Choroid plexus epithelial cell (primary cell): ENCODE data around the gene PITPNM1.

Source experiments
- DNase-seq: peaks from one replicate; pipeline ENCODE4 v3.0.0-alpha.2; 2010; ENCODE audit warnings: low read depth
- H3K4me3 ChIP-seq: 2 replicates; pipeline ENCODE4 v1.5.1; 2011; ENCODE audit warnings: low read depth, mild to moderate bottlenecking, control low read depth, low read length, moderate library complexity
- CTCF ChIP-seq: conservative IDR thresholded peaks from 2 replicates; pipeline ENCODE4 v1.5.1; 2011; ENCODE audit warnings: low read depth, mild to moderate bottlenecking, control low read depth, inconsistent platforms, low read length, moderate library complexity

Gene PITPNM1

DNA sequence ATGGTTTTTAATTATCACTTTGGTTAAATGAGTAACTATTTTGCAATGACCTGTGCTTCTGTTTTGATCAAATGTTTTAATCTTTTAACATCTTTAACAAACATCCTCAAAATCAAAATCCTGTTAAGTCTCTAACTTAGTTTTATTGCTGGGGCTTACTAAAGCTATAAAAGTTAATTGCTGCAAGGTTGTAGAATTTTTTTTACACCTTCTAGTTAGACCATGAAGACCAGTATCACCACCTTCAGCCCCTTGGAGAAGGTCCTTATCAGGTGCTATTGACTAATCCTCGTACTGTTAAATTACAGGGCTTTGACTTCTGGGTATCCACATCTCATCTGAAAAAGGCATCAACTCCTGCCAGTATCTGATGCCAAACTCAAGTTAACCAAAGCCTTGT is 30.4 kb upstream of the PITPNM1 start:
- no peak overlapping the region for H3K4me3 ChIP-seq
- no peak for DNase-seq
- no peak for TF ChIP-seq CTCF

DNA sequence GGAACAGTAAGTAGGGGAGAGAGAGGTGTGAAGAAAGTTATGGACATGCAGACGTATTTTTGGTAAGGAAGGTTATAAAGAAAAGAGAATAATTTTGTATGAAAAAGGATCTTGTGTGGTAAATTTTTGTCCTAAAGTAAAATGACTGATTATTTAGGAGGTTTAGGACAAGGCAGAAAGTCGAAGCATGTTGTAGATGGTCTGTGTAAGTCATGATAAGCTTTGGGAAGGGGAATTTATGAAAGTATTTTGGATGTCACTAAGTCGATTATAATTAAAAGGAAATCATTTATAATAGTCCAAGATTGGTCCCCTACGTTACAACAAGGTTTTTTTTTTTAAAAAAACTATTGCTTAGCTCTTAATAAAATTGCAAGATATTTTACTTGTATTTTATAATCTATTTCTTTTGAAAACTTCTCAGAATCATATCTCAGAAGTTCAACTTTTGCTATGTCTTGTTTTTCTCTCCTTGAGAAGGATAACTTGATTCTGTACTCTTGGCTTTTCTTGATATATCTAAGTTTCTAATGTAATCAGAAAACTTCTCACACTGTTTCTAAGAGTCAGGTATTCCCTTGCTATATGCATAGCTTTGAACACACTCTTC is 29.0 kb upstream of the PITPNM1 start:
- H3K4me3 ChIP-seq: no peak overlapping the region
- DNase-seq: no peak
- TF ChIP-seq CTCF: no peak

DNA sequence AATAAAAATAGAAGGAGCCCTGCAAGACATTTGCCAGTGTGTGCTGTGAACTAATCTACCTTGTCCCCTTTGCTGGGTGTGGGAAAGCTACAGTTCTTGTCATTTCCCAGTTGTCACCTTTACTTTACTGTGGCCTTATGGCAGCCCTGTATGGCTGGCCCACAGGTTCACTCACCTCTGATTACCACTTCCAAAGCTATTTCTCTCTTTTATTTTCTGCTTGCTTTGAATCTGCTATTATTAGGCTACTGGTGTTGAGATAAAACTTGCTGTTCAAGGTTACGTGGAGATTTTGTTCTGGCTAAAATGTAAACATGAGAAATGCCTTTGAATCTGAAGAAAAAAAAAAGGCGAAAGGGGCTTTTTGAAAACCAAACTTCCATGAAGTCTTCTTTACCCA is 27.7 kb upstream of the PITPNM1 start:
- no peak for DNase-seq
- TF ChIP-seq CTCF: no peak

DNA sequence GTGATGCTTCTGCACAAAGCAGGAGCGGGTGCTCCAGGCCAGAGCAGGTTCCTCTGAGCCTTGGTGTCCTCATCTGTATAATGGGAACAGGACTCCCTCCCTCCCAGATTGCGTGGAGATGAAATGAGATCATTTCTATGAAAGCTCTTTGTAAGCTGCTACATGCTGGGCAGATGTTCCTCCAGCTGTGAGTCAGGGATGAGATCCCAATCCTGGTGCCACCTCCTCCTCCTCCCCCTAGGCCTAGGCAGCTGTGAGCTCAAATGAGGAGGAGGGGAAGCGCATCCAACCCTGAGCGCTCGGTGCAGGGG is 25.1 kb upstream of the PITPNM1 start:
- no peak for TF ChIP-seq CTCF
- no peak for DNase-seq
- H3K4me3 ChIP-seq: no peak overlapping the region

More for the DNA sequence above, 27.7 kb upstream of the PITPNM1 start:
- H3K4me3 ChIP-seq: no peak overlapping the region

- no peak for DNase-seq
- no peak for TF ChIP-seq CTCF
Measured at GRCh38 chr11:67528376-67528775, 23.2 kb upstream of the PITPNM1 start.

GRCh38 chr11:67525275-67525976 is 20.3 kb upstream of the PITPNM1 start:
- DNase-seq: no peak
- TF ChIP-seq CTCF: no peak

More at GRCh38 chr11:67528376-67528775, 23.2 kb upstream of the PITPNM1 start:
- H3K4me3 ChIP-seq: no peak overlapping the region

DNA sequence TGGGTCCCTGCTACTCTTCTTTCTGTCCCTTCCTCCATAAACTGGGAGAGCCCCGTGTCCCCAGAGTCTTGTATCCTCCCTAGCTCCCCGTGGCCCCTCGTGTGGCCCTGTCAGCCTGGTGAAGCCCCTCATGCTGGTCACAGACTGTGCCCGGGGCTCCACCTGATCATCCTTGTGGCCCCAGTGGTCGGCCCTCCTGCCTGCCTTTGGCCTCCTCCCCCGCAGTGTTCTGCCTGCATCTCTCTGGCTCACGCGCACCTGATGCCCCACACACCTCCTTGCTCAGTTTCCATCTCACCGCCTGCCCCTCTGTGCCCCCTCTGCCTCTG is 19.3 kb upstream of the PITPNM1 start:
- no peak for TF ChIP-seq CTCF
- no peak for DNase-seq
- no peak overlapping the region for H3K4me3 ChIP-seq

More at GRCh38 chr11:67525275-67525976, 20.3 kb upstream of the PITPNM1 start:
- no peak overlapping the region for H3K4me3 ChIP-seq
